Neural cell (in vitro differentiated cells): ENCODE results near the gene TSPEAR.

ENCODE experiments used
- EP300 ChIP-seq: fragments of 450-650 bp; conservative IDR thresholded peaks from 2 replicates; pipeline ENCODE4 v1.6.1; 2014; ENCODE audit warnings: antibody characterized with exemption, mild to moderate bottlenecking, moderate library complexity; ENCODE audit not compliant: poor library complexity, severe bottlenecking
- EZH2 ChIP-seq: fragments of 200-600, 300-800 bp; shearing (Covaris generic), sonication (generic); IDR thresholded peaks from 2 replicates; pipeline ENCODE4 v1.6.1; 2014; ENCODE audit warnings: antibody characterized with exemption, low read length, borderline replicate concordance, mild to moderate bottlenecking; ENCODE audit not compliant: insufficient read depth, poor library complexity, severe bottlenecking
- MXI1 ChIP-seq: fragments of 450-650 bp; conservative IDR thresholded peaks from 2 replicates; pipeline ENCODE4 v1.6.1; 2014; ENCODE audit warnings: antibody characterized with exemption, mild to moderate bottlenecking; ENCODE audit not compliant: poor library complexity, severe bottlenecking
- POLR2AphosphoS5 ChIP-seq: IDR thresholded peaks from 2 replicates; pipeline ENCODE4 v1.6.1; 2012
- RAD21 ChIP-seq: fragments of 450-650 bp; conservative IDR thresholded peaks from 2 replicates; pipeline ENCODE4 v1.6.1; 2014; ENCODE audit warnings: antibody characterized with exemption, mild to moderate bottlenecking, moderate library complexity
- TAF1 ChIP-seq: IDR thresholded peaks from 2 replicates; pipeline ENCODE4 v1.6.1; 2012; ENCODE audit warnings: low read depth
- TF ChIP-seq, protein P1 (sequence below): fragments of 450-650 bp; IDR thresholded peaks from 2 replicates; pipeline ENCODE4 v1.5.1; 2014; ENCODE audit warnings: antibody characterized with exemption, mild to moderate bottlenecking, moderate library complexity; ENCODE audit not compliant: poor library complexity, severe bottlenecking
- TF ChIP-seq, protein P2 (sequence below): IDR thresholded peaks from 2 replicates; pipeline ENCODE4 v1.6.1; 2012; ENCODE audit warnings: borderline replicate concordance

DNA sequence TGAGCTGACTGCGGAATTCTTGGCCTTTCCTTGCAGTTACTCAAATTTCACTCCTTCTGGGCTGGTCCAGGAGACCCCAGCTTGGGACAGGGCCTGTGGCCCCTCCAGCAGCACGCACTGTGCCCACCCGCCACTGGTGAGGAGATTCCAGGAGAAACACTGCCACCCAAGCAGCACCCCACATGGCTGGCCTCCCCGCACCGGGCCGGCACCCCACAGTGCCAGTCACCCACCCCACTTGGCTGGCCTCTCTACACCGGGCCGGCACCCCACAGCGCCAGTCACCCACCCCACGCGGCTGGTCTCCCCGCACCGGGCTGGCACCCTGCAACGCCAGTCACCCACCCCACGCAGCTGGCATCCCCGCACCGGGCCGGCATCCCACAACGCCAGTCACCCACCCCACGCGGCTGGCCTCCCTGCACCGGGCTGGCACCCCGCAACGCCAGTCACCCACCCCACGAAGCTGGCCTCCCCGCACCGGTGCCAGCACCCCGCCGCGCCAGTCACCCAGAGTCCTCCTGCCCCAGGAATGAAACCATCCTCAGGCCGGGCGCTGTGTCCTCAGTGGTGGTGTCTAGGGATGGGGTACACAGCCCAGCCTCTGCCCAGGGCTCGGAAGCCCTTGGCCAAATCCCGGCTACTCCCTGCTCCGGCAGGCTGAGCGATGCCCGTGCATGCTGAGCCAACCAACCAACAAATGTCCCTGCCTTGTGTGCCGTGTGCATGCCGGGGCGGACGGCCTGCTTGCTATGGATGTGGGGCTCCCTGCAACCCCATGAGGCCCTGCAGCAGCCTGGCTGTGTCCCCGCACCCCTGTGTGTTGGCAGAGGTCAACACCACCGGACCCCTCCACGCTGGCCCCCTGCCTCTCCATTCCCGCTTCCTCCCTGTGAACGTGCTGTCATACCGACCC, 38.6 kb upstream of the TSPEAR start:
- TF ChIP-seq, protein P1, sequence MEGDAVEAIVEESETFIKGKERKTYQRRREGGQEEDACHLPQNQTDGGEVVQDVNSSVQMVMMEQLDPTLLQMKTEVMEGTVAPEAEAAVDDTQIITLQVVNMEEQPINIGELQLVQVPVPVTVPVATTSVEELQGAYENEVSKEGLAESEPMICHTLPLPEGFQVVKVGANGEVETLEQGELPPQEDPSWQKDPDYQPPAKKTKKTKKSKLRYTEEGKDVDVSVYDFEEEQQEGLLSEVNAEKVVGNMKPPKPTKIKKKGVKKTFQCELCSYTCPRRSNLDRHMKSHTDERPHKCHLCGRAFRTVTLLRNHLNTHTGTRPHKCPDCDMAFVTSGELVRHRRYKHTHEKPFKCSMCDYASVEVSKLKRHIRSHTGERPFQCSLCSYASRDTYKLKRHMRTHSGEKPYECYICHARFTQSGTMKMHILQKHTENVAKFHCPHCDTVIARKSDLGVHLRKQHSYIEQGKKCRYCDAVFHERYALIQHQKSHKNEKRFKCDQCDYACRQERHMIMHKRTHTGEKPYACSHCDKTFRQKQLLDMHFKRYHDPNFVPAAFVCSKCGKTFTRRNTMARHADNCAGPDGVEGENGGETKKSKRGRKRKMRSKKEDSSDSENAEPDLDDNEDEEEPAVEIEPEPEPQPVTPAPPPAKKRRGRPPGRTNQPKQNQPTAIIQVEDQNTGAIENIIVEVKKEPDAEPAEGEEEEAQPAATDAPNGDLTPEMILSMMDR: no peak
- no peak for TF ChIP-seq EP300
- no peak for TF ChIP-seq RAD21
- TF ChIP-seq POLR2AphosphoS5: no peak
- TF ChIP-seq EZH2: no peak
- TF ChIP-seq, protein P2, sequence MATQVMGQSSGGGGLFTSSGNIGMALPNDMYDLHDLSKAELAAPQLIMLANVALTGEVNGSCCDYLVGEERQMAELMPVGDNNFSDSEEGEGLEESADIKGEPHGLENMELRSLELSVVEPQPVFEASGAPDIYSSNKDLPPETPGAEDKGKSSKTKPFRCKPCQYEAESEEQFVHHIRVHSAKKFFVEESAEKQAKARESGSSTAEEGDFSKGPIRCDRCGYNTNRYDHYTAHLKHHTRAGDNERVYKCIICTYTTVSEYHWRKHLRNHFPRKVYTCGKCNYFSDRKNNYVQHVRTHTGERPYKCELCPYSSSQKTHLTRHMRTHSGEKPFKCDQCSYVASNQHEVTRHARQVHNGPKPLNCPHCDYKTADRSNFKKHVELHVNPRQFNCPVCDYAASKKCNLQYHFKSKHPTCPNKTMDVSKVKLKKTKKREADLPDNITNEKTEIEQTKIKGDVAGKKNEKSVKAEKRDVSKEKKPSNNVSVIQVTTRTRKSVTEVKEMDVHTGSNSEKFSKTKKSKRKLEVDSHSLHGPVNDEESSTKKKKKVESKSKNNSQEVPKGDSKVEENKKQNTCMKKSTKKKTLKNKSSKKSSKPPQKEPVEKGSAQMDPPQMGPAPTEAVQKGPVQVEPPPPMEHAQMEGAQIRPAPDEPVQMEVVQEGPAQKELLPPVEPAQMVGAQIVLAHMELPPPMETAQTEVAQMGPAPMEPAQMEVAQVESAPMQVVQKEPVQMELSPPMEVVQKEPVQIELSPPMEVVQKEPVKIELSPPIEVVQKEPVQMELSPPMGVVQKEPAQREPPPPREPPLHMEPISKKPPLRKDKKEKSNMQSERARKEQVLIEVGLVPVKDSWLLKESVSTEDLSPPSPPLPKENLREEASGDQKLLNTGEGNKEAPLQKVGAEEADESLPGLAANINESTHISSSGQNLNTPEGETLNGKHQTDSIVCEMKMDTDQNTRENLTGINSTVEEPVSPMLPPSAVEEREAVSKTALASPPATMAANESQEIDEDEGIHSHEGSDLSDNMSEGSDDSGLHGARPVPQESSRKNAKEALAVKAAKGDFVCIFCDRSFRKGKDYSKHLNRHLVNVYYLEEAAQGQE: no peak
- no peak for TF ChIP-seq MXI1
- no peak for TF ChIP-seq TAF1
